Activated CD4-positive, alpha-beta T cell treated with anti-CD3 and anti-CD28 coated beads, Interleukin-2, amount 50 U/mL, for 4 hours (primary cell): ENCODE results near the gene PHKB.
"Not testable (repeated sequence)": the region's sequence is repeated elsewhere in the genome, so short reads cannot be mapped to it uniquely, and the experiment has no call there.

Source experiments
- DNase-seq, 2 experiments: peaks; one replicate each; pipeline ENCODE4 v3.0.0-alpha.2; 2020

PHKB gene

GRCh38 chr16:47627721-47628120 is 166.6 kb downstream of the PHKB start:
- DNase-seq, result no peak

GRCh38 chr16:47631131-47631530 is 170.0 kb downstream of the PHKB start:
- DNase-seq, result no peak

GRCh38 chr16:47634126-47634525 is 173.0 kb downstream of the PHKB start:
- DNase-seq, result no peak

GRCh38 chr16:47634727-47635126 is 173.6 kb downstream of the PHKB start:
- no peak for DNase-seq

- DNase-seq, result no peak
Measured at GRCh38 chr16:47636501-47637099, 175.5 kb downstream of the PHKB start.

- no peak for DNase-seq
Measured at GRCh38 chr16:47638175-47638574, 177.0 kb downstream of the PHKB start.

DNA sequence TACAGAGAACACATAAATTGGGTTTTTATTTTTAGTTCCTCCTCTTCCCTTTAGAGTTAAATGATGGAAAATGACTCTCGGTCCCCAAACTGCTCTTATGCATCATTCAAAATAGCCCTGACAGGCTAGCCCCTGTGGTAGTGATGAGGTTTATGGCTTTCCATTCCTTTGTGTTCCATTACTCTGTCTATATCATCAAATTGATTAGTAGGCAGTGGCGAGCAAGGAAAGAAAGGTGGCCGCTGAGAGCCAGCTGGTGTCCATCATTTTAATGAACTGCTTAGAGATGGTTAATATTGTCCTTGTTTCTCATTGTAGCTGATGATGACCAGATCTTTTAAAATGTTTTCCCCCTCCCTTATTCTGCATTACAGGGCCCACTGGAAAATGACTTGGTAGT is 179.5 kb downstream of the PHKB start:
- no peak for DNase-seq

DNA sequence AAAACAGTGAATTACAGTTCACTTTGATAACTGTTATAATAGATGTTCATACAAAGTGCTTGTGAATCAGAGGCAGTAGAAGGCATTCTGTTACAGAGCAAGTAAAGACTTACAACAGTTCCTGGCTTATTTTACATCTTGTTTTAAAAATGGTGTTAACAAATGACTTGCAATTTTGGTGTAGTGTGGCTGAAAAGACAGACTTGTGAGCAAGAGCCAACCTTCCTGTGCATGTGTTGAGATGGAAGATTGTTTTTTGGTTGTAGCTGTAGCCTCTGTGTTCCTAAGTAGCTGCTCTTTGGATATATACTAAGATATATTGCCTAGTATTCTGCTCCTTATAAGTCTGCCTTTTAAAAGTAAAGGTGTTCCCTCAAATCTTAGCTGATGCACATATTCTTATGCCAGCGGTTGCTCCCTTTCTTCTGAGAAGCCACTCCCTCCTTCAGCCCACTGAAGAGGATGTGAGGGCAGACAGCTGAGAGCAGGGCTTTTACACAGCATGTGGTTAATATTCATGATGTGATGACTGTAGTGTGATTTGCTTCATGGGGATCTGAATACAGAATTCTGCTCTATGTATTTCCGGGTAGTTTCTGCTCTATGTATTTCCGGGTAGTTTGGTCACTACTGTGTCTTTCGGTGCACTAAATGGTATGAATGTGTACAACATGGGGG is 182.3 kb downstream of the PHKB start:
- no peak for DNase-seq

GRCh38 chr16:47644166-47644565 is 183.0 kb downstream of the PHKB start:
- DNase-seq, result no peak

- DNase-seq, result no peak
Measured at GRCh38 chr16:47644661-47645060, 183.5 kb downstream of the PHKB start.

- no peak for DNase-seq
Measured at GRCh38 chr16:47646914-47647313, 185.8 kb downstream of the PHKB start.

DNA sequence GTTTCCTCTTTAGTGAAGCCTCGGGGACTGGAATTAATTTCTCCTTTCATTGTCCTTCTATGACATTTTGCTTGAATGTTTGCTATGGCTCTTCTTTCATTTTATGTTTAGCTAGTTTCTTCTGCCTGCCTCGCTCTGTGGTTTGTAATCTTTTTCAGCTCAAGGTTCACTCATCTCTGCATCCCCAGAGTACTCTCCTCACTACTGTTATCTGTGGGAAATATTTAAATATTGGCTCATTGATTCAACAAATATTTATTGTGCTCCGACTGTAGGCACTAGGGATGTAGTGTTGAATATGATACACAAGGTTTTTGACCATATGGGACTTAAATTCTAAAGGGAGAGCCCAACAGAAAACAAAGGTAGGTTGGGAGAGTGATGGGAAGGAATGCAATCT is 195.9 kb downstream of the PHKB start:
- DNase-seq, result no peak

DNA sequence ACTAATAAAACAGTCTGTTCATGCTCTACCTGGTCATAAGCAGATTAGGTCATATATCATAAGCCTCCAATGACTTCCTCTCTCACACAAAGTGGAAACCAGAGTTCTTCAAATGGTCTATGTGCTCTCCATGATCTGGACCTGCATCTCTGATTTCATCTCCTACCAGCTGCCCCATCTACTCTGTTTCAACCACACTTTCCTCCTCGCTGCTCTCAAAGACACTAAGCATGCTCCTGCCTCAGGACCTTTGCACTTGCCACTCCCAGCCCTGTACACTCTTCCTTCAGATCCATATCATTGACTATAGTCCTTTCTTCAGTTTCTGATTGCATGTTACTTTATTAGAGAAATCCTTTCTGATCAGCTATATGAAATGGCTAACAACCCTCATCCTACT is 196.8 kb downstream of the PHKB start:
- no peak for DNase-seq

- DNase-seq, result no peak
Measured at GRCh38 chr16:47660540-47660939, 199.4 kb downstream of the PHKB start.

- DNase-seq, result no peak
Measured at GRCh38 chr16:47664653-47665325, 203.7 kb downstream of the PHKB start.

GRCh38 chr16:47666434-47666833 is 205.3 kb downstream of the PHKB start:
- no peak for DNase-seq

DNA sequence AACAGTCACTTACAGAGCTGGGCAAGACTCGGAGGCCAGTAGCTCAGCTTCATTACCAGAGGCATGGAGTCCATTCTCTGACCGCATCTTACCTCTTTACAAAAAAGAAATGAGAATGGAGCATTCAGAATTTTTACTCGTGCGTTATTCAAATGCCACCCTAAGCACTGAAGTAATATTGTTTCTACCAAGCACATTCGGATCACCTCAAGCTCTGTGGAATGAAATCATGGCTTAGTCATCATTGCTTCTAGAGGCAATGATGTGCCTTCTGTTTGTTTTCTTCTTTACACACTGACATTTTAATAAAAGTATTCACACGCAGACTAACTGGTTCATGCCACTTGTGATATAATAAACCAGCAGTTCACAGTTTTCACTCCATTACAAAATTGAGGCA is 206.8 kb downstream of the PHKB start:
- no peak for DNase-seq

DNA sequence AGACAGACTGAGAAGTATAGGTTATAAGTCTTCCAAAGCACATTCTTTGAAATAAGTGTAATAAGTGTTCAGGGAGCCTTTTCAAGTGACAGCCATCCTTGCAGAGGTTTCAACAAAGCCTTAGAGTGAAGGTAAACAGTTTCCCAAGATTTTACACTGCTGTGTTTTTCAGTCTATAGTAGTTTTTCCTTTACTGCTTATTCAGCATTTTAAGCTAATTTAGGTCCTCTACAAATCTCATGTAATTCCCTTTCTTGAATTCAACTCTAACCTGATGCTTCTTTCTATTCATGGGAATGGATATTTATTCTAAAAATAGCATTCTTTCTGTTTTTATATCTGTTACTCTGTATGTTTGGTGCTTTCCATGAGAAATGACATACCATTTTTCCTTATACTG is 211.3 kb downstream of the PHKB start:
- DNase-seq, result no peak

- no peak for DNase-seq
Measured at GRCh38 chr16:47676635-47677177, 215.6 kb downstream of the PHKB start.

GRCh38 chr16:47681571-47681970 is 220.4 kb downstream of the PHKB start:
- not testable (repeated sequence) for DNase-seq

DNA sequence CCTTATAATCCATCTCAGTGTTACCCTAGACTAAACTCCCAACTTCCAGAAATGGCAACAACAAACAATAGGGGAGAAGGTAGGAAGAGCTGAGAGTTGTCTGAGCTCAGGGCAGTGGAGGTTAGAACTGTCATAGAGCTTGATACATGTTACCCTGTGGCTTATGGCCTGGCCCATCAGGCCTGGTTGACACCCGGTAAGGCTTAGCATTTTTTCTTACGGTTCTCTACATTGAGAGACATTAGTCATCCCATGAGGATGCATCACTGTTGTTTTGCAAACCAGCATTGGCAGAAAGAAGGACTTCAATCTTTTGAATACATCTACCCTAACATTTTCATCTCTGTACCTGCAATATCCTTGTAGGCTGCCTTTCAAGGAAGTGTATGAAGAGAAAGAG is 226.6 kb downstream of the PHKB start:
- no peak for DNase-seq

GRCh38 chr16:47693226-47693625 is 232.1 kb downstream of the PHKB start:
- DNase-seq, result no peak

- DNase-seq, result no peak
Measured at GRCh38 chr16:47694543-47694942, 233.4 kb downstream of the PHKB start.

- DNase-seq, result no peak
Measured at GRCh38 chr16:47695756-47696155, 234.6 kb downstream of the PHKB start.
